ENCODE results near the gene CLEC2A. TPM values are rescaled to one million over a fixed set of nuclear protein-coding genes. Genes with fewer than 3 reads are reported as not detected.
A peak's percentile ranks its signal among the peaks of the same experiment; 100 is the strongest.

CLEC2A gene
- total and polyA plus RNA-seq, 9 of the 15 experiments (the other 6 are each of a cell fraction or from before 2014, with no cell fraction given) = not detected

DNA sequence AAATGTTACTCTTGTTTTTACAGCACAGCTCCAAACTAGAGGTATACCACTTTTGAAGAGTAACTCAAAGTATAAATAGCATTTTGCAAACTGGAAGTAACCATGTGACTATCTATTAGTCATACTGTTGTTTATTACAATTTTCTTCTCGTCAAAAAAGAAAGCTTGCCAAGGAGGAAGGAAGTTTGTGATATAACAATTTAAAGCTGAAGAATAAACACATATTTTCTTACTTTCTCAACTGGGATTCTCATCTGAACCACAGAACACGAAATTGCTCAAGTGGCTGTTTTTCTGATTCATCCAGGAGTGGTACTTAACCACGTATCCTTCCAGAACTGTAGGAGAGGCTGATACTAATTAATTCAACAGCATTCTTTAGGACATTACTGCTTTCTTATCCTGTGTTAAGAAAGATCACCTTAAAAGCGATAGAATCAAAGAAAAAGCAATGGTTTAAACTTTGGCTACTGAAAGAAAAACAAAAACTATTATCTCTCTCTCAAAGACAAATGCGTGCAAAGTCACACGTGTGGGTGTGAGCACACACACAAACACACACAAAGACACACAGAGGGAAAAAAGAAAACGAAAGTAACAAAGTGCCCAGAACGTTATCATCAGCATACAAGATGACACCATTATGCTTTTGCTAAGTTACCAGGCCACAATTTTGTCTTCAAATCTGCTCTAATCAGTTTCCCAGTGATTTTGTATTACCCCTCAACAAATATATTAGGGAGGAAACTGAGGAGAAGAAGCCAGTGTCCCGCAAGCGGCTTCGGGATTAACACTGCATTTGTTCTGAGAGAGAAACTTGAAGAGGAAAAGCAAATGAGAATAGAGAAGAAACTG lies 62.6 kb downstream of the CLEC2A start, which contains the start of gene CLEC2B (continued):
- TF ChIP-seq, protein P1, sequence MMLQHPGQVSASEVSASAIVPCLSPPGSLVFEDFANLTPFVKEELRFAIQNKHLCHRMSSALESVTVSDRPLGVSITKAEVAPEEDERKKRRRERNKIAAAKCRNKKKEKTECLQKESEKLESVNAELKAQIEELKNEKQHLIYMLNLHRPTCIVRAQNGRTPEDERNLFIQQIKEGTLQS (IDR thresholded peaks at IDR 0.05) = peak; percentile 33
- TF ChIP-seq, protein P1 (CRISPR knock-in tag; conservative IDR thresholded peaks at IDR 0.05) = no peak
- TF ChIP-seq DACH1 (IDR thresholded peaks at IDR 0.05; ENCODE audit: partially characterized antibody) = no peak
- TF ChIP-seq ZNF146 (CRISPR knock-in tag; IDR thresholded peaks at IDR 0.05; ENCODE audit: unreplicated experiment) = no peak
- TF ChIP-seq, protein P2, sequence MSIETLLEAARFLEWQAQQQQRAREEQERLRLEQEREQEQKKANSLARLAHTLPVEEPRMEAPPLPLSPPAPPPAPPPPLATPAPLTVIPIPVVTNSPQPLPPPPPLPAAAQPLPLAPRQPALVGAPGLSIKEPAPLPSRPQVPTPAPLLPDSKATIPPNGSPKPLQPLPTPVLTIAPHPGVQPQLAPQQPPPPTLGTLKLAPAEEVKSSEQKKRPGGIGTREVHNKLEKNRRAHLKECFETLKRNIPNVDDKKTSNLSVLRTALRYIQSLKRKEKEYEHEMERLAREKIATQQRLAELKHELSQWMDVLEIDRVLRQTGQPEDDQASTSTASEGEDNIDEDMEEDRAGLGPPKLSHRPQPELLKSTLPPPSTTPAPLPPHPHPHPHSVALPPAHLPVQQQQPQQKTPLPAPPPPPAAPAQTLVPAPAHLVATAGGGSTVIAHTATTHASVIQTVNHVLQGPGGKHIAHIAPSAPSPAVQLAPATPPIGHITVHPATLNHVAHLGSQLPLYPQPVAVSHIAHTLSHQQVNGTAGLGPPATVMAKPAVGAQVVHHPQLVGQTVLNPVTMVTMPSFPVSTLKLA (conservative IDR thresholded peaks at IDR 0.05) = peak in 1 of 2 experiments; percentile 35; a peak in 1 of 4 replicates
- no peak for TF ChIP-seq TGIF2 (CRISPR knock-in tag; IDR thresholded peaks at IDR 0.05)
- no peak for TF ChIP-seq MEIS2 (IDR thresholded peaks at IDR 0.05; ENCODE audit: partially characterized antibody)
- TF ChIP-seq, protein P3, sequence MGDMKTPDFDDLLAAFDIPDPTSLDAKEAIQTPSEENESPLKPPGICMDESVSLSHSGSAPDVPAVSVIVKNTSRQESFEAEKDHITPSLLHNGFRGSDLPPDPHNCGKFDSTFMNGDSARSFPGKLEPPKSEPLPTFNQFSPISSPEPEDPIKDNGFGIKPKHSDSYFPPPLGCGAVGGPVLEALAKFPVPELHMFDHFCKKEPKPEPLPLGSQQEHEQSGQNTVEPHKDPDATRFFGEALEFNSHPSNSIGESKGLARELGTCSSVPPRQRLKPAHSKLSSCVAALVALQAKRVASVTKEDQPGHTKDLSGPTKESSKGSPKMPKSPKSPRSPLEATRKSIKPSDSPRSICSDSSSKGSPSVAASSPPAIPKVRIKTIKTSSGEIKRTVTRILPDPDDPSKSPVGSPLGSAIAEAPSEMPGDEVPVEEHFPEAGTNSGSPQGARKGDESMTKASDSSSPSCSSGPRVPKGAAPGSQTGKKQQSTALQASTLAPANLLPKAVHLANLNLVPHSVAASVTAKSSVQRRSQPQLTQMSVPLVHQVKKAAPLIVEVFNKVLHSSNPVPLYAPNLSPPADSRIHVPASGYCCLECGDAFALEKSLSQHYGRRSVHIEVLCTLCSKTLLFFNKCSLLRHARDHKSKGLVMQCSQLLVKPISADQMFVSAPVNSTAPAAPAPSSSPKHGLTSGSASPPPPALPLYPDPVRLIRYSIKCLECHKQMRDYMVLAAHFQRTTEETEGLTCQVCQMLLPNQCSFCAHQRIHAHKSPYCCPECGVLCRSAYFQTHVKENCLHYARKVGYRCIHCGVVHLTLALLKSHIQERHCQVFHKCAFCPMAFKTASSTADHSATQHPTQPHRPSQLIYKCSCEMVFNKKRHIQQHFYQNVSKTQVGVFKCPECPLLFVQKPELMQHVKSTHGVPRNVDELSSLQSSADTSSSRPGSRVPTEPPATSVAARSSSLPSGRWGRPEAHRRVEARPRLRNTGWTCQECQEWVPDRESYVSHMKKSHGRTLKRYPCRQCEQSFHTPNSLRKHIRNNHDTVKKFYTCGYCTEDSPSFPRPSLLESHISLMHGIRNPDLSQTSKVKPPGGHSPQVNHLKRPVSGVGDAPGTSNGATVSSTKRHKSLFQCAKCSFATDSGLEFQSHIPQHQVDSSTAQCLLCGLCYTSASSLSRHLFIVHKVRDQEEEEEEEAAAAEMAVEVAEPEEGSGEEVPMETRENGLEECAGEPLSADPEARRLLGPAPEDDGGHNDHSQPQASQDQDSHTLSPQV (IDR thresholded peaks at IDR 0.05) = no peak
- no peak for TF ChIP-seq POLR3A (IDR thresholded peaks at IDR 0.05; ENCODE audit: borderline replicate concordance, extremely low read depth, insufficient read depth, insufficient read length)
- TF ChIP-seq ZNF699 (CRISPR knock-in tag; IDR thresholded peaks at IDR 0.05; ENCODE audit: insufficient replicate concordance) = no peak
- no peak for TF ChIP-seq NCOA1 (IDR thresholded peaks at IDR 0.05; ENCODE audit: low read depth)
- TF ChIP-seq, protein P4, sequence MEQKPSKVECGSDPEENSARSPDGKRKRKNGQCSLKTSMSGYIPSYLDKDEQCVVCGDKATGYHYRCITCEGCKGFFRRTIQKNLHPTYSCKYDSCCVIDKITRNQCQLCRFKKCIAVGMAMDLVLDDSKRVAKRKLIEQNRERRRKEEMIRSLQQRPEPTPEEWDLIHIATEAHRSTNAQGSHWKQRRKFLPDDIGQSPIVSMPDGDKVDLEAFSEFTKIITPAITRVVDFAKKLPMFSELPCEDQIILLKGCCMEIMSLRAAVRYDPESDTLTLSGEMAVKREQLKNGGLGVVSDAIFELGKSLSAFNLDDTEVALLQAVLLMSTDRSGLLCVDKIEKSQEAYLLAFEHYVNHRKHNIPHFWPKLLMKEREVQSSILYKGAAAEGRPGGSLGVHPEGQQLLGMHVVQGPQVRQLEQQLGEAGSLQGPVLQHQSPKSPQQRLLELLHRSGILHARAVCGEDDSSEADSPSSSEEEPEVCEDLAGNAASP (IDR thresholded peaks at IDR 0.05) = no peak
- TF ChIP-seq FOS (IDR thresholded peaks at IDR 0.05; ENCODE audit: extremely low read depth, insufficient read length) = no peak
- TF ChIP-seq POLR2B (IDR thresholded peaks at IDR 0.05; ENCODE audit: low read depth, partially characterized antibody) = no peak
- TF ChIP-seq, protein P5, sequence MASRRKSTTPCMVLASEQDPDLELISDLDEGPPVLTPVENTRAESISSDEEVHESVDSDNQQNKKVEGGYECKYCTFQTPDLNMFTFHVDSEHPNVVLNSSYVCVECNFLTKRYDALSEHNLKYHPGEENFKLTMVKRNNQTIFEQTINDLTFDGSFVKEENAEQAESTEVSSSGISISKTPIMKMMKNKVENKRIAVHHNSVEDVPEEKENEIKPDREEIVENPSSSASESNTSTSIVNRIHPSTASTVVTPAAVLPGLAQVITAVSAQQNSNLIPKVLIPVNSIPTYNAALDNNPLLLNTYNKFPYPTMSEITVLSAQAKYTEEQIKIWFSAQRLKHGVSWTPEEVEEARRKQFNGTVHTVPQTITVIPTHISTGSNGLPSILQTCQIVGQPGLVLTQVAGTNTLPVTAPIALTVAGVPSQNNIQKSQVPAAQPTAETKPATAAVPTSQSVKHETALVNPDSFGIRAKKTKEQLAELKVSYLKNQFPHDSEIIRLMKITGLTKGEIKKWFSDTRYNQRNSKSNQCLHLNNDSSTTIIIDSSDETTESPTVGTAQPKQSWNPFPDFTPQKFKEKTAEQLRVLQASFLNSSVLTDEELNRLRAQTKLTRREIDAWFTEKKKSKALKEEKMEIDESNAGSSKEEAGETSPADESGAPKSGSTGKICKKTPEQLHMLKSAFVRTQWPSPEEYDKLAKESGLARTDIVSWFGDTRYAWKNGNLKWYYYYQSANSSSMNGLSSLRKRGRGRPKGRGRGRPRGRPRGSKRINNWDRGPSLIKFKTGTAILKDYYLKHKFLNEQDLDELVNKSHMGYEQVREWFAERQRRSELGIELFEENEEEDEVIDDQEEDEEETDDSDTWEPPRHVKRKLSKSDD (conservative IDR thresholded peaks at IDR 0.05; ENCODE audit: low read length) = no peak
- peak; percentile 49; the same call in 1 of the 2 replicates for TF ChIP-seq DPF2 (IDR thresholded peaks at IDR 0.05)
- TF ChIP-seq EHMT2 (IDR thresholded peaks at IDR 0.05) = no peak
